ENCODE measurements around the gene LRCH1.

The LRCH1 gene

GRCh38 chr13:46660857-46661256, 107.9 kb downstream of the LRCH1 start:
- DNase-seq (ENCODE audit: low read depth in 1 of 2, low spot score in 1 of 2) = no peak
- Histone ChIP-seq H3K4me3 (replicated peaks; ENCODE audit: insufficient read depth, low read length) (no peak overlapping the region), H3K27me3 (ENCODE audit: insufficient read depth, poor library complexity, severe bottlenecking) (no peaks in the 10 kb centered on the region), H3K27ac (replicated peaks) (no peak overlapping the region)
- TF ChIP-seq CTCF (IDR thresholded peaks at IDR 0.05; ENCODE audit: insufficient read depth, low read length) (no peak), POLR2AphosphoS5 (IDR thresholded peaks at IDR 0.05; ENCODE audit: low read depth) (no peak)

GRCh38 chr13:46662690-46663089, 109.7 kb downstream of the LRCH1 start:
- no peak for DNase-seq (ENCODE audit: low read depth in 1 of 2, low spot score in 1 of 2)
- no peak overlapping the region for H3K27ac ChIP-seq (replicated peaks)
- H3K4me3 ChIP-seq (replicated peaks; ENCODE audit: insufficient read depth, low read length) = no peak overlapping the region
- no peaks in the 10 kb centered on the region for H3K27me3 ChIP-seq (ENCODE audit: insufficient read depth, poor library complexity, severe bottlenecking)
- TF ChIP-seq GABPA (IDR thresholded peaks at IDR 0.05; ENCODE audit: low read depth) = no peak
- TF ChIP-seq SPI1 (IDR thresholded peaks at IDR 0.05; ENCODE audit: borderline replicate concordance, low read depth) = no peak
- TF ChIP-seq CTCF (IDR thresholded peaks at IDR 0.05; ENCODE audit: insufficient read depth, low read length) = no peak
- no peak for TF ChIP-seq POLR2AphosphoS5 (IDR thresholded peaks at IDR 0.05; ENCODE audit: low read depth)
- TF ChIP-seq REST (IDR thresholded peaks at IDR 0.05; ENCODE audit: insufficient replicate concordance, low read depth) = no peak

GRCh38 chr13:46663206-46664037, 110.5 kb downstream of the LRCH1 start:
- no peak overlapping the region for H3K4me3 ChIP-seq (replicated peaks; ENCODE audit: insufficient read depth, low read length)
- TF ChIP-seq SPI1 (IDR thresholded peaks at IDR 0.05; ENCODE audit: borderline replicate concordance, low read depth) (no peak), POLR2AphosphoS5 (IDR thresholded peaks at IDR 0.05; ENCODE audit: low read depth) (no peak), GABPA (IDR thresholded peaks at IDR 0.05; ENCODE audit: low read depth) (no peak)
- DNase-seq (ENCODE audit: low read depth in 1 of 2, low spot score in 1 of 2) = no peak
- H3K27me3 ChIP-seq (ENCODE audit: insufficient read depth, poor library complexity, severe bottlenecking) = no peaks in the 10 kb centered on the region
- no peak overlapping the region for H3K27ac ChIP-seq (replicated peaks)

GRCh38 chr13:46664195-46664594, 111.2 kb downstream of the LRCH1 start:
- no peak overlapping the region for H3K27ac ChIP-seq (replicated peaks)

More at GRCh38 chr13:46664195-46664594, 111.2 kb downstream of the LRCH1 start:
- DNase-seq (ENCODE audit: low read depth in 1 of 2, low spot score in 1 of 2) = no peak
- H3K4me3 ChIP-seq (replicated peaks; ENCODE audit: insufficient read depth, low read length) = no peak overlapping the region
- TF ChIP-seq SPI1 (IDR thresholded peaks at IDR 0.05; ENCODE audit: borderline replicate concordance, low read depth) = no peak
- no peak for TF ChIP-seq CTCF (IDR thresholded peaks at IDR 0.05; ENCODE audit: insufficient read depth, low read length)
- TF ChIP-seq POLR2AphosphoS5 (IDR thresholded peaks at IDR 0.05; ENCODE audit: low read depth) = no peak
- no peak for TF ChIP-seq GABPA (IDR thresholded peaks at IDR 0.05; ENCODE audit: low read depth)
- H3K27me3 ChIP-seq (ENCODE audit: insufficient read depth, poor library complexity, severe bottlenecking) = no peaks in the 10 kb centered on the region

Measured in HL-60 (cell line).